Activated naive CD8-positive, alpha-beta T cell (primary cell): ENCODE data around the gene CAMKK2.
A peak's percentile ranks its signal among the peaks of the same experiment; 100 is the strongest.

ENCODE experiments used
- H3K27ac Mint-ChIP-seq: one replicate; pipeline ENCODE4 v1.8.0; 2021; ENCODE audit warnings: mixed read lengths
- H3K27me3 Mint-ChIP-seq: one replicate; pipeline ENCODE4 v1.8.0; 2021; ENCODE audit warnings: mixed read lengths
- H3K36me3 Mint-ChIP-seq: one replicate; pipeline ENCODE4 v1.8.0; 2021; ENCODE audit warnings: mixed read lengths
- H3K4me1 Mint-ChIP-seq: one replicate; pipeline ENCODE4 v1.8.0; 2021; ENCODE audit warnings: low read depth, mixed read lengths
- H3K4me3 Mint-ChIP-seq: one replicate; pipeline ENCODE4 v1.8.0; 2021; ENCODE audit warnings: mild to moderate bottlenecking, mixed read lengths
- H3K9me3 Mint-ChIP-seq: one replicate; pipeline ENCODE4 v1.8.0; 2021; ENCODE audit warnings: low read depth, mixed read lengths

The CAMKK2 gene

DNA sequence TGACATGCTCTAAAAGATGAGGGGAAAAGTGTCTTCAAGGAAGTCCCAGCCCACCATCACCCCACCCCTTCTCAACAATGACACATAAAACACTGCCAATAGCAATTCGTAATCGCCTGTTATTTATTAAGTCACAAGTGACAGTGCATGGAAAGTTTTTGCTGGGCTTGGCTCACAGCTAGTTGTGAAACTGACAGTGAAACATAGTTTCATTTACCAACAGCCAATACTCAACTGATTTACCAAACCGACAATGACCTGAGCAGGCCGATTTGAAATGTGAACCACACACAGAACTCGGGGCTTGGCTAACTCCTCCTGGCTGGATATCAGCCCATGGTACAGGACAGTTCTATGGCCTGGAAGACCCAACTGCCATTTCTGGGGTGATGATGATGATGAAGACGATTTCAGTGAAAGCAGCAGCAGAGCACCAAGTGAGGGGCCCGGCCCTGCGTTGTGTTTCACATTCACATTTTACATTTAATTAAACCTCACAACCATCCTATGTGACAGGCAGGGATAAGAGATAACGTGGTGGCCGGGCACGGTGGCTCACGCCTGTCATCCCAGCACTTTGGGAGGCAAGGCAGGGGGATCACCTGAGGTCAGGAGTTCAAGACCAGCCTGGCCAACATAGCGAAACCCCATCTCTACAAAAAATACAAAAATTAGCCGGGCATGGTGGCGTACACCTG is 42.7 kb downstream of the CAMKK2 start:
- peak overlapping the region; percentile 46 for H3K27ac Mint-ChIP-seq
- no peaks in the 10 kb centered on the region for H3K9me3 Mint-ChIP-seq
- H3K36me3 Mint-ChIP-seq, result peaks cover 30% of the 10 kb centered on the region
- peaks cover 4% of the 10 kb centered on the region for H3K4me1 Mint-ChIP-seq
- no peaks in the 10 kb centered on the region for H3K27me3 Mint-ChIP-seq
- H3K4me3 Mint-ChIP-seq, result no peak overlapping the region

DNA sequence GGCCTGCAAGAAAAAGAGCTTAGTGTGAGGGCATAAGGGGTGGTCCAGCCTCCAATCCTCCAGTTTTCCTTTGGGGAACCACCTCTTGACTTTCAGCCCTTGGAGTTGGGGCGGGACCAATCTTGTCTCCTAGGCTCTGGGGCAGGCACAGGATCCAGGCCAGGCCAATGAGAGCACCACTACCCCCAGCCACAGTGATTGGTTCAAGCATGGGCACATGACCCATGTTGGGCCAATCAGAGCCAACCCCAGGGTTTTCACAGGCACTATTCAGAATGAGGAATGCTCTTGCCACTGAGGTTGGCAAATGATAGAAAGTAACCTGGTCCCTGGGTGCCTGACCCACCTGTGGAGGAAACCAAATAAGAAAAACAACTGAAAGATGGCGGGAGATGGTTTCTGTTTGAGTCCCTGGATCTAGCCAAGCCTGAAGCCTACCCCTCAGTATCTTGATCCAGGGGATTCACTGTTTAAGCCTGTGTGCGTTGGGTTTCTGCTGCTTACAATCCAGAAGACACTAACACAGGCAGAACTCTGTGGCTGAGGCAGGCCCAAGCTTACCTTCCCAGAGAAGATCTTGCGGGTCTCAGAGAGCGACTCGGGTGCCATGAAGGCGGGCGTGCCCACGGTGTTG is 43.7 kb downstream of the CAMKK2 start:
- peak overlapping the region; percentile 64 for H3K27ac Mint-ChIP-seq
- no peaks in the 10 kb centered on the region for H3K27me3 Mint-ChIP-seq
- H3K9me3 Mint-ChIP-seq, result no peaks in the 10 kb centered on the region
- H3K36me3 Mint-ChIP-seq, result peaks cover 30% of the 10 kb centered on the region
- no peak overlapping the region for H3K4me3 Mint-ChIP-seq
- peaks cover 4% of the 10 kb centered on the region for H3K4me1 Mint-ChIP-seq

DNA sequence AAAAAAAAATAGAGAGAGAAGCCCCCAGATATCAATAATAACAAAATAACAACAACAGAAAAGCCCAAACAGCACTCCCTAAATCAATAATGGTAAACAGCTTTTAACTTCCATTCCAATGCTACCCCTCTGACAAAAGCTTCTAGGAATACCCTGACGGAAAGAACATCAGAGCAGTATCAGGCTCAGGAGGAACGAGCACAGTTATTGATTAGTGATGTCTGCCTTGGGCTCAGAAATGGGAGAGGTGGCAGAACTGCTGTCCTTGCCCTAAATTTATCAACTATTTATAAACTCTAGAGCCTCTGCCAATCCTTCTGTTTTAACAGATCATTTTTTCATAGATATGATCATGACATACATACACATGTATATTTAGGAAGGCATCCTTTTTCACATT is 44.7 kb downstream of the CAMKK2 start:
- Mint-ChIP-seq H3K36me3 (peaks cover 30% of the 10 kb centered on the region), H3K4me3 (no peak overlapping the region), H3K9me3 (no peaks in the 10 kb centered on the region), H3K4me1 (peaks cover 4% of the 10 kb centered on the region), H3K27ac (no peak overlapping the region), H3K27me3 (no peaks in the 10 kb centered on the region)

DNA sequence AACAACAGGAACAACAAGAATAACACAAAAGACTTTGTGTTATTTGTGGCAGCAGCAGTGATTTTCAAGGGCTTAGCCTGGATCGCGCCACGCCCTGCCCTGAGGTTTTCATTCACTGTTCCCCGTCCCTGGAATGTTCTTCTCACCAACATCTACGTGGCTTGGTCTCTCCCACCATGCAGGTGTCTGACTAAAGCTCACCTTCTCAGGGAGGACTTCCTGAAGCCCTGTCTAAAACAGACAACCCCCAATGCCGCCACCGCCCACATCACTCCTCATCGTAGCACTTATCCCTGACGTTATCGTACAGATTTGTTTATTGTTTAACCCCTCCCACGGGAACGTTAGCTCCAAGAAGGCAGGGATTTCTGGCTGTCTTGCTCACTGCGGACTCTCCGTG is 46.1 kb downstream of the CAMKK2 start:
- H3K27me3 Mint-ChIP-seq, result no peaks in the 10 kb centered on the region
- peaks cover 4% of the 10 kb centered on the region for H3K4me1 Mint-ChIP-seq
- H3K9me3 Mint-ChIP-seq, result no peaks in the 10 kb centered on the region
- no peak overlapping the region for H3K4me3 Mint-ChIP-seq
- H3K36me3 Mint-ChIP-seq, result peaks cover 24% of the 10 kb centered on the region
- H3K27ac Mint-ChIP-seq, result no peak overlapping the region

DNA sequence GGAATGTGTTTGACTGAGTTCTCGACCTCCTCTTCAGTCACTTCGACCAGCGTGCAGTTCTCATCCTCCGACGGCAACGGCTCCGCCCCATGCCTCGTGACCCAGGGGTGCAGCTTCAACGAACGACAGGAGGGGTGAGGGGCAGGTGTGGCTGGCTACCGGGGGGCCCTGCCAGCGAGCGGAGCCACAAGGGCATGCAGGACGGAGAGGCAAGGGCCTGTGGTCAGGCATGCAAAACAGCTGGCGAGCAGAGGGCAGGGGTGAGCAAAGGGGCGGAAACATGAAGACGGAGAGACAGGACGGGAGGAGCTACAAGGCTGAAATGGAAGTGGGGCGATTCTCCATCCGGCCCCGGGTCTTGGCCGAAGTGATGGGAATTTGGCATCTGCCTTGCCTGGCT is 47.9 kb downstream of the CAMKK2 start:
- Mint-ChIP-seq H3K9me3 (no peaks in the 10 kb centered on the region), H3K4me3 (no peak overlapping the region), H3K36me3 (peaks cover 16% of the 10 kb centered on the region), H3K4me1 (peaks cover 1% of the 10 kb centered on the region), H3K27ac (no peak overlapping the region), H3K27me3 (no peaks in the 10 kb centered on the region)

DNA sequence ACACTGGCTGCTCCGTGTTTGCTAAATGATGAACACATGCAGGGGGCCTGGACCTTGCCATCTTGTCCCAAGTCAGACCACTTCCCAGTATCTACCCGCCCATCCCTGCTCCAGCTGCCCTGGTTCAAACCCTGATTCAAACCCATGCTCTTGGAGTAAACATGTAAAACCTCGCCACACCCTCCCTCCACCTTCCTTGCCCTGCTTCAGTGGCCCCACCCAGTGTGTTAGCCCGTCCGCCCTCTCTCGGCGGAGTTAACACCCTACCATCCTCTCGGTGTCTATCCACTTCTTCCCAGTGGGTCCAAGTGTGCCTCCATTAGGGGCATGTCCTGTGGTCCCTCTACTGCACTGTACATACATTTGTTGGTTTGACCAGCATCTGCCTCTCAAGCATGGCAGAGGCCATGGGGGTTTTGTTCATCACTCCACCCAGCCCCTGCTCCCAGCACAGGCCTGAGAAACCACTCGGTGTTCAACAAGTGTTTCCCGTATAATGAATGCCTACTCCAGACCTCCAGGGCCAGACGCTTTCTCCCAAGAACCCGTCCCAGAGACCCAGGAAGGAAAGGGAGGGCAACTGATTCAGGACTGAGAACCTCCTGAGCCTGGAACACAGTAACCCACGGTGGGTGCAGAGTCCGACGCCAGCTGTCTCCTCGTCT is 49.5 kb downstream of the CAMKK2 start:
- peaks cover 5% of the 10 kb centered on the region for H3K36me3 Mint-ChIP-seq
- H3K9me3 Mint-ChIP-seq, result no peaks in the 10 kb centered on the region
- no peaks in the 10 kb centered on the region for H3K27me3 Mint-ChIP-seq
- no peak overlapping the region for H3K4me3 Mint-ChIP-seq
- H3K27ac Mint-ChIP-seq, result no peak overlapping the region
- H3K4me1 Mint-ChIP-seq, result peaks cover 1% of the 10 kb centered on the region

DNA sequence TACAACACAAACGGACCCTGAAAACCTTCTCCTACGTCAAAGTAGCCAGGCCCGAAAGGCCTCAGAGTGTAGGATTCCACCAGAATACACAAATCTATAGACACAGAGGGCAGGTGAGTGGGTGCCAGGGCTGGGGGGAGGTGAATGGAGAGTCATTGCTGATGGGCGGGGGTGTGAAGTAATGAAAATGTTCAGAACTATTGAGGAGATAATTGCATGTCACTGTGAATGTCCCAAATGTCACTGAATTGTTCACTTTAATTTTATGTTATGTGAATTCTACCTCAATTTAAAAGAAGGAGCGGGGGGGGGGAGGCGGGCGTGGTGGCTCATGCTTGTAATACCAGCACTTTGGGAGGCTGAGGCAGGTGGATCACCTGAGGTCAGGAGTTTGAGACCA is 50.6 kb downstream of the CAMKK2 start:
- H3K9me3 Mint-ChIP-seq, result no peaks in the 10 kb centered on the region
- H3K4me1 Mint-ChIP-seq, result peaks cover 11% of the 10 kb centered on the region
- no peak overlapping the region for H3K27ac Mint-ChIP-seq
- H3K36me3 Mint-ChIP-seq, result peaks cover 3% of the 10 kb centered on the region
- H3K27me3 Mint-ChIP-seq, result no peaks in the 10 kb centered on the region
- H3K4me3 Mint-ChIP-seq, result no peak overlapping the region

DNA sequence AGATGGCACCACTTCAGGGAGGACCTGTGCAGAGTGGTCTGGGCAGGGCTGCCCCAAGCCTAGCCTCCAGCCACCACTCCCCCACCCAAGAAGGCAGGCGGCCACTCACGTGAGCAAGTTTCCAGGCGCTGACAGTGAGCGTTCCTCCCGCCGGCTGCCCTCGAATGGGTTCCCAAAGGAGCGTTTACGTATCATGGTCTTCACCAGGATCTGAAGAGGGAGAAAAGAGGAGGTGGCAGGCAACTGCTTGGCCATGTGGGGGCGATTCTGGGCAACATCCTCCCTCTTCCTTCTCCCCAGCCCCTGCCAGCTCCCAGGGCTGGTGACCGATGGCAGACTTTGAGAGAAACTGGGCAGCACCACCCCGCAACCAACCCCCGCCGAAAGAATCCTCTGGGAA is 51.5 kb downstream of the CAMKK2 start:
- no peaks in the 10 kb centered on the region for H3K9me3 Mint-ChIP-seq

DNA sequence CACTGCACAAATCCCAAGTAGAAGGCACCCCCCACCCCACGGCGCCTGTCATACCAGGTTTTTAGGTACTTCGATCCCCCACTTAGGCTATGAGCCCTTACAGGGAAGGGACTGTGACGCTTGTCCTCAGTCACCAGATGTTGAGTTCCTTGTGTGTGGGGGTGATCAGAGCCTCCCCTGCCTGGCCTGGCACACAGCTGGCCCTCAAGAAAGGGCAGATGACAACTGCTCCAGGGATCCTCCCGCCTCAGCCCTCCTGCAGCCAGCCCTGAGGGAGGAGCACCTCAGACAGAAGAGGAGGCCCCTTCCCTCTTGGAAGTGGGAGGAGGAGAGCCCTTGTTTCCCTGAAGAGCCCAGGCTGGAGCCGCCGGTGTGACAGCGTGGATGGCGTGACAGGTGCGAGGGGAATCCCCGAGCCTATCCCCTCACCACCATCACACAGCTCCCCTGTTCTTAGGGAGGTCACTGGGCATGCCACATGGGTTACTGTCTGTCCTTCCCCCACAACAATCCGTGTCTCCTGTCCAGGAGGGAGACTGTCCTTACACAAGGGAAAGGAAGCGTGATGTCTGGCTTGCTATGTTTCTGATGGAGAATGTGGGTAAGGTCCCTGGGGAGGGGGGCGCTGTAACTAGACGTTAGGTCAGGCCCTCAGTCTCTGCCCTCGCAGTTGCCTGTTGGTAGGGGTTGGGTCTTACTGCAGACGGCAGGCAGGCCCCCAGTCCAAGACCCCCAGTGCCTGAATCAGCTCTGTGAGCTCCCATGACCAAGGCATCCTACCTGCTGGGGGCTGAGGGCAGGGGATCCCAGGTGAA is 55.1 kb downstream of the CAMKK2 start:
- H3K36me3 Mint-ChIP-seq, result no peaks in the 10 kb centered on the region

More for the DNA sequence above, 51.5 kb downstream of the CAMKK2 start:
- Mint-ChIP-seq H3K36me3 (peaks cover 2% of the 10 kb centered on the region), H3K27me3 (no peaks in the 10 kb centered on the region), H3K4me1 (peaks cover 19% of the 10 kb centered on the region), H3K4me3 (no peak overlapping the region), H3K27ac (no peak overlapping the region)

DNA sequence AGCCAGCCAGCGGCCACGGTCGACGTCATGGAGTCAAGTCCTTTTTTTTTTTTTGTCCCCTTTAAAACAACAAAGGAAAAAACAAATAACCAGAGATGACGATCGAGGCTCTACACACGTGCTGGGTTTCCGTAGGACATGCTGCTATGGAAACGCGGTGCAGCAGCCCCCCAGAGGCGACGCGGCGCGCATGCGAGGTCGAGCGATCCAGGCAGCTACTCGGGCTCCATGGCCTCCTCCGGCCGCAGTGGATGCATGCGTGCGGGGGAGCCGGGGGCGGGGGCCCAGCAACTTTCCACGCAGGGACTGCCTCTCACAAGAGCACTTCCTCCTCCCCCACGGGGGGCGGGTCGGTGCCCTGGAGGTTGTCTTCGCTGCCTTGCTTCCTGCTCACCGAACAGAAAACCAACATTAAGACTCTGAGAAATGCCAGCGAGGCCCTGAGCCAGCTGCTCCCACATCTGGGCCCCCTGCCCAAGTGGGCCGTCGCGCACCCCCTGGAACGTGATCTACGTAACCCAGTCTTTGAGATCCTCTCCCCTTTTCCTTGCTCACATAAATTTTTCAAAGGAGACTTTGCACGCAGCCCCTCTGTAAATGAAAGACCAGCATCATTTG is 55.9 kb downstream of the CAMKK2 start:
- Mint-ChIP-seq H3K9me3 (no peaks in the 10 kb centered on the region), H3K4me1 (peaks cover 35% of the 10 kb centered on the region)

More for the DNA sequence above, 55.1 kb downstream of the CAMKK2 start:
- peak overlapping the region; percentile 75 for H3K4me3 Mint-ChIP-seq
- no peaks in the 10 kb centered on the region for H3K9me3 Mint-ChIP-seq
- peaks cover 35% of the 10 kb centered on the region for H3K4me1 Mint-ChIP-seq
- peak overlapping the region; percentile 95 for H3K27ac Mint-ChIP-seq
- H3K27me3 Mint-ChIP-seq, result no peaks in the 10 kb centered on the region

DNA sequence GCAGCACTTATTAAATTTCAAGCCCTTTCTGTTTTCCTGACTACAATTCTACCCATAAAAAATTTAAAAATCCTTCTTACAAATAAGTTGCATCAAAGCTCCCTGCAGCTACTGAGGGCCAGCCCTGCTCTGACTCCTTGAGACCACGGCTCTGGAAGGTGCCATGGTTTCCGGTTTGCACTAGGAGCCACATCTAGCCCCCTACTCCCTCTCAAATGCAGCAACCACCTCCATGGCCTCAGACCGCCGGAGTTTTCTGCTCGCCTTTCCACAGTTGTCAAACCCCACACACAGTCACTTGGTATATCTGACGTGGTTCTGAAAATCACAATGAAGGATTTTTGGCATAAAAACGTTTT is 56.5 kb downstream of the CAMKK2 start:
- Mint-ChIP-seq H3K27ac (peak overlapping the region; percentile 95), H3K4me3 (peak overlapping the region; percentile 67), H3K36me3 (no peaks in the 10 kb centered on the region)

More for the DNA sequence above, 55.9 kb downstream of the CAMKK2 start:
- Mint-ChIP-seq H3K4me3 (peak overlapping the region; percentile 75), H3K27ac (peak overlapping the region; percentile 95), H3K36me3 (no peaks in the 10 kb centered on the region), H3K27me3 (no peaks in the 10 kb centered on the region)

DNA sequence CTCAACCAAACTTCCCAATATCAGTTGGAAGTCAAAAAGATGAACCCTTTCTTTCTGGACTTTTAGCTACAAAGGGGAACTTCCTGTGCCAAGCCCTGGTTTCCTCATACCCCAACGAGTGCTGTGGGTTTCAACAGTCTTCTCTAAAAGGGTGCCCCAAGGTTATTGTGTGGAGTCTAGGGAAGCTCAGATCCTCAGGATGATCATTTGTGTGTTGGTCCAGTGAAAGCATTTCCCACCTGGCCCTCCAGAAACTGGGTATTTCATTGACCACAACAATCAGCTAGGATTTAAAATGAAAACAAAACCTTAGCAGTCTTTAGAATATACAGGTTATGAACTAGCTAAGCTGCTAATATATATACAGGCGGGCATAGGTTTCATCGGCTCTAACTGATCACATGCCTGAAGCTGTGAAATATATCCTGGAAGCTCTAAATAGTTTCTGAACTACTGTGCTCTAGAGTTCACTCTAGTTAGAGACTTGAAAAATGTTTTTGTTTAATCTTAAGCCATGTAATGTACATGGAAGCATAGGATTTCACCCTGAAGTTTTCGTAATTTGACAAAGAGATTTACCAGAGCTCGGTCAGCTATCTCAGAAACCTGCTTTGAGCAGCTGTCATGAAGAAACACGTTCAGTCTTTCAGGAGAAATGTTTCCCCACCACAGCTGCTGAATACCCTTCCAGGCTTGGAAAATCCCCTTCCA is 57.0 kb downstream of the CAMKK2 start:
- Mint-ChIP-seq H3K27ac (peak overlapping the region; percentile 95), H3K9me3 (no peaks in the 10 kb centered on the region), H3K36me3 (no peaks in the 10 kb centered on the region), H3K27me3 (no peaks in the 10 kb centered on the region), H3K4me3 (peak overlapping the region; percentile 67), H3K4me1 (peaks cover 35% of the 10 kb centered on the region)

More for the DNA sequence above, 56.5 kb downstream of the CAMKK2 start:
- H3K4me1 Mint-ChIP-seq, result peaks cover 35% of the 10 kb centered on the region
- H3K9me3 Mint-ChIP-seq, result no peaks in the 10 kb centered on the region
- no peaks in the 10 kb centered on the region for H3K27me3 Mint-ChIP-seq

DNA sequence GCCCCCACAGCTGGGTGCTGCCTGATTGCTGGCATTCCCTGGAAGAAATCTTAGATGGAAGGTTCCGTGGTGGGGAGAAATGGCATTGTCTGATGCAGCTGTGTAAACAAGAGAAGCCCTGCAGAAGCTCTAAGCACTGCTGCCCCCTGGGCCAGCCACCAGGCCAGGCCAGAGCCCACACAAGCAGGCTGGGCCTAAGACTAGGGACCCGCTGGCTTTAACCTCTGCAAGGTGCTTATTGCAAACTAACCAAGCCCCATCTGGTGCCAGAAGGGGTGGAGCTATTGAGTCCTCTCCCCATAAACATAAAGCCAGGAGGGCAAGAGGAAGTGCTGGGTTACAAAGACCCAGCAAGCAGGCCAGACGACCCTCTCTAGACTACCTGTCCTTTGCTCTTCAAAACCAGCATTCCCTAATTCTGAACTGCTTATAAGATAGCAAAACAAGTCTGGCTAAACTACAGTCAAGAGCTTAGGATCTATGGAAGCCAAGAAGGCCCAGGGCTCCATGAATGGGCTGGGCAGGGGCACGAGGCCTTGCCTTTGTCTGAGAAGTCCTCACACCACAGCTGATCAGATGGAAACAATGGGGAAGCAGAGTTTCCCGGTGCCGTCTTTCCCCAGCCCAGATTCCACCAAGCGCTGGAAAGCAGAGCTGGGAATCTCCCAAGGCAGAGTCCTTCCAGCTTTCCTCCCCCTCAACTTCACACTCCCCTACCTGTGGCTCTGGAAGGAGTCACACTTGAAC is 57.7 kb downstream of the CAMKK2 start:
- H3K4me3 Mint-ChIP-seq, result no peak overlapping the region

More for the DNA sequence above, 57.7 kb downstream of the CAMKK2 start:
- Mint-ChIP-seq H3K27ac (peak overlapping the region; percentile 95), H3K36me3 (no peaks in the 10 kb centered on the region), H3K4me1 (peaks cover 35% of the 10 kb centered on the region), H3K27me3 (no peaks in the 10 kb centered on the region), H3K9me3 (no peaks in the 10 kb centered on the region)
